H9 (cell line): ENCODE measurements around the gene EPB41L2. TPM values are rescaled to one million over a fixed set of nuclear protein-coding genes. Genes with fewer than 3 reads are reported as not detected.

Experiments
- DNase-seq: peaks from one replicate; pipeline ENCODE4 v3.0.0-alpha.2; 2017
- H2AFZ ChIP-seq: one replicate; pipeline ENCODE4 v1.6.1; 2013; ENCODE audit warnings: mild to moderate bottlenecking, low read length, control low read depth, moderate library complexity
- H2AK5ac ChIP-seq: 2 replicates; pipeline ENCODE4 v1.6.1; 2013; ENCODE audit warnings: low read length, control low read depth, mixed read lengths; ENCODE audit not compliant: insufficient read length
- H2BK120ac ChIP-seq: one replicate; pipeline ENCODE4 v1.6.1; 2013; ENCODE audit warnings: low read depth, mild to moderate bottlenecking, low read length, control low read depth, inconsistent platforms; ENCODE audit not compliant: poor library complexity, severe bottlenecking
- H2BK12ac ChIP-seq: 2 replicates; pipeline ENCODE4 v1.6.1; 2013; ENCODE audit warnings: low read length, control low read depth, mixed read lengths, low read depth; ENCODE audit not compliant: insufficient read length
- H2BK15ac ChIP-seq: 2 replicates; pipeline ENCODE4 v1.6.1; 2013; ENCODE audit warnings: low read depth, low read length, control low read depth
- H2BK20ac ChIP-seq: one replicate; pipeline ENCODE4 v1.6.1; 2013; ENCODE audit warnings: low read depth, mild to moderate bottlenecking, low read length, control low read depth, inconsistent platforms; ENCODE audit not compliant: poor library complexity, severe bottlenecking
- H2BK5ac ChIP-seq: 2 replicates; pipeline ENCODE4 v1.6.1; 2013; ENCODE audit warnings: low read length, control low read depth, mixed read lengths; ENCODE audit not compliant: insufficient read length
- H3K14ac ChIP-seq: 2 replicates; pipeline ENCODE4 v1.6.1; 2013; ENCODE audit warnings: low read length, control low read depth; ENCODE audit not compliant: insufficient read depth
- H3K18ac ChIP-seq: 2 replicates; pipeline ENCODE4 v1.6.1; 2013; ENCODE audit warnings: low read depth, mild to moderate bottlenecking, mixed read lengths, low read length, control low read depth; ENCODE audit not compliant: insufficient read length
- H3K23ac ChIP-seq: 2 replicates; pipeline ENCODE4 v1.6.1; 2013; ENCODE audit warnings: low read length, control low read depth, mixed read lengths, low read depth; ENCODE audit not compliant: insufficient read length
- H3K23me2 ChIP-seq: 2 replicates; pipeline ENCODE4 v1.6.1; 2013; ENCODE audit warnings: low read depth, mild to moderate bottlenecking, mixed read lengths, low read length, control low read depth; ENCODE audit not compliant: insufficient read length, poor library complexity, severe bottlenecking
- H3K27ac ChIP-seq: 2 replicates; pipeline ENCODE4 v1.5.1; 2013; ENCODE audit warnings: low read length, control low read depth, mixed read lengths, low read depth; ENCODE audit not compliant: insufficient read length
- H3K27me3 ChIP-seq: 2 replicates; pipeline ENCODE4 v1.6.1; 2013; ENCODE audit warnings: low read length, control low read depth, inconsistent platforms; ENCODE audit not compliant: insufficient read depth
- H3K4ac ChIP-seq: 2 replicates; pipeline ENCODE4 v1.6.1; 2013; ENCODE audit warnings: low read depth, mild to moderate bottlenecking, control low read depth, inconsistent platforms, low read length, moderate library complexity
- H3K4me1 ChIP-seq: 2 replicates; pipeline ENCODE4 v1.6.1; 2013; ENCODE audit warnings: low read length, control low read depth, inconsistent platforms; ENCODE audit not compliant: insufficient read depth
- H3K4me2 ChIP-seq: 2 replicates; pipeline ENCODE4 v1.6.1; 2013; ENCODE audit warnings: low read length, control low read depth, mixed read lengths; ENCODE audit not compliant: insufficient read length, insufficient read depth
- H3K56ac ChIP-seq: 2 replicates; pipeline ENCODE4 v1.6.1; 2013; ENCODE audit warnings: low read depth, mild to moderate bottlenecking, mixed read lengths, low read length, control low read depth; ENCODE audit not compliant: insufficient read length
- H3K79me1 ChIP-seq: 2 replicates; pipeline ENCODE4 v1.6.1; 2013; ENCODE audit warnings: low read depth, mild to moderate bottlenecking, moderate library complexity, low read length, control low read depth, inconsistent platforms; ENCODE audit not compliant: insufficient read depth, poor library complexity, severe bottlenecking
- H3K79me2 ChIP-seq: 2 replicates; pipeline ENCODE4 v1.6.1; 2013; ENCODE audit warnings: low read length, control low read depth, inconsistent platforms; ENCODE audit not compliant: insufficient read depth
- H3K9ac ChIP-seq: 2 replicates; pipeline ENCODE4 v1.6.1; 2013; ENCODE audit warnings: low read length, control low read depth, mixed read lengths; ENCODE audit not compliant: insufficient read length; ENCODE audit errors: extremely low read depth
- H3K9me3 ChIP-seq: one replicate; pipeline ENCODE4 v1.6.1; 2013; ENCODE audit warnings: low read depth, low read length, inconsistent platforms; ENCODE audit not compliant: control insufficient read depth
- H3T11ph ChIP-seq: one replicate; pipeline ENCODE4 v1.6.1; 2013; ENCODE audit warnings: mild to moderate bottlenecking, low read length, control low read depth, inconsistent platforms
- H4K20me1 ChIP-seq: one replicate; pipeline ENCODE4 v1.6.1; 2013; ENCODE audit not compliant: control insufficient read depth, insufficient read length, insufficient read depth
- H4K5ac ChIP-seq: 2 replicates; pipeline ENCODE4 v1.6.1; 2013; ENCODE audit warnings: low read depth, mild to moderate bottlenecking, mixed read lengths, low read length, control low read depth; ENCODE audit not compliant: insufficient read length
- H4K8ac ChIP-seq: replicated peaks from 2 replicates; pipeline ENCODE4 v1.6.1; 2013; ENCODE audit warnings: low read length, control low read depth, mixed read lengths, low read depth; ENCODE audit not compliant: insufficient read length
- H4K91ac ChIP-seq: 2 replicates; pipeline ENCODE4 v1.6.1; 2013; ENCODE audit warnings: low read depth, mild to moderate bottlenecking, moderate library complexity, mixed read lengths, low read length, control low read depth; ENCODE audit not compliant: insufficient read length
- H3K27ac Mint-ChIP-seq, 3 experiments: 2 replicates in 2 of 3; 3 replicates in 1 of 3; pipeline ENCODE4 v1.8.0; 2020 to 2021; ENCODE audit warnings: mixed read lengths in 3 of 3, mild to moderate bottlenecking in 1 of 3, moderate library complexity in 1 of 3
- H3K27me3 Mint-ChIP-seq: 2 replicates; pipeline ENCODE4 v1.8.0; 2021; ENCODE audit warnings: low read depth, mild to moderate bottlenecking, moderate library complexity, mixed read lengths
- H3K36me3 Mint-ChIP-seq, 3 experiments: 2 replicates in 2 of 3; 3 replicates in 1 of 3; pipeline ENCODE4 v1.8.0; 2020 to 2021; ENCODE audit warnings: low read depth in 3 of 3, mixed read lengths in 3 of 3; ENCODE audit not compliant: insufficient read depth in 1 of 3
- H3K4me1 Mint-ChIP-seq, 2 experiments: 2 replicates each; pipeline ENCODE4 v1.8.0; 2020; ENCODE audit warnings: mixed read lengths in 2 of 2
- H3K4me3 Mint-ChIP-seq, 2 experiments: 2 replicates in 1 of 2; 3 replicates in 1 of 2; pipeline ENCODE4 v1.8.0; 2020 to 2021; ENCODE audit warnings: mild to moderate bottlenecking in 2 of 2, mixed read lengths in 2 of 2, moderate library complexity in 1 of 2
- H3K9me3 Mint-ChIP-seq, 2 experiments: 2 replicates in 1 of 2; 3 replicates in 1 of 2; pipeline ENCODE4 v1.8.0; 2020; ENCODE audit warnings: mild to moderate bottlenecking in 2 of 2, mixed read lengths in 2 of 2, moderate library complexity in 1 of 2
- CTCF ChIP-seq: fragments of 200-600 bp; sonication (generic); conservative IDR thresholded peaks from 3 replicates; pipeline ENCODE4 v1.8.0; 2021; ENCODE audit warnings: antibody characterized with exemption, mild to moderate bottlenecking
- WGBS: extraction: QIAGEN DNeasy Blood & Tissue Kit; methylation state at CpG from one replicate; pipeline ENCODE4 v1.1.7; 2013; ENCODE audit warnings: missing lambda C conversion rate, low lambda C conversion rate, mixed read lengths; ENCODE audit not compliant: insufficient read length; ENCODE audit errors: extremely low coverage; 5-methylcytosine and 5-hydroxymethylcytosine counted together
- total RNA-seq: library from RNA; stranded (reverse); gene quantifications from 2 replicates; pipeline ENCODE4 v1.2.1, GENCODE V29; 2021

The EPB41L2 gene
- total RNA-seq, 1 experiment from 2014 or later, result 90.2 TPM

- H2BK15ac ChIP-seq, result no peak overlapping the region
- no peaks in the 10 kb centered on the region for H3K9me3 ChIP-seq
- H3K79me1 ChIP-seq, result no peaks in the 10 kb centered on the region
- no peak overlapping the region for H4K8ac ChIP-seq
- no peak overlapping the region for H3T11ph ChIP-seq
- peaks cover 4% of the 10 kb centered on the region; the same call in 1 of the 2 replicates for H3K4me1 ChIP-seq
- peaks cover 21 to 26% of the 10 kb centered on the region in 2 experiments for H3K4me1 Mint-ChIP-seq
- no peak overlapping the region for H3K4ac ChIP-seq
- H3K79me2 ChIP-seq, result peaks cover 2% of the 10 kb centered on the region; the same call in 1 of the 2 replicates
- no peak overlapping the region for H3K27ac ChIP-seq
- no peak overlapping the region for H2BK12ac ChIP-seq
- H2BK20ac ChIP-seq, result no peak overlapping the region
- no peak overlapping the region for H2BK5ac ChIP-seq
- H2BK120ac ChIP-seq, result no peak overlapping the region
- H2AK5ac ChIP-seq, result no peak overlapping the region
- no peaks in the 10 kb centered on the region for H4K20me1 ChIP-seq
- no CpG with 5 or more reads among the region's 4 CpGs for WGBS
- peaks cover 0 to 5% (median under 1%) of the 10 kb centered on the region in 3 experiments; a peak in 3 of 7 replicates for H3K36me3 Mint-ChIP-seq
- no peaks in the 10 kb centered on the region for H3K27me3 Mint-ChIP-seq
- no peak for DNase-seq
- no peak overlapping the region for H3K23ac ChIP-seq
- no peak overlapping the region for H4K91ac ChIP-seq
- TF ChIP-seq CTCF, result no peak
- H3K56ac ChIP-seq, result no peak overlapping the region
- no peak overlapping the region for H4K5ac ChIP-seq
- no peak overlapping the region for H3K14ac ChIP-seq
- no peak overlapping the region for H3K18ac ChIP-seq
- H2AFZ ChIP-seq, result no peak overlapping the region
- H3K27ac Mint-ChIP-seq, result peak overlapping the region in 2 of 3 experiments; percentile 10 to 37; a peak in 2 of 7 replicates
- H3K4me3 Mint-ChIP-seq, result no peak overlapping the region
- H3K27me3 ChIP-seq, result no peaks in the 10 kb centered on the region
- H3K9me3 Mint-ChIP-seq, result no peaks in the 10 kb centered on the region
- H3K23me2 ChIP-seq, result no peaks in the 10 kb centered on the region
- no peak overlapping the region for H3K9ac ChIP-seq
- H3K4me2 ChIP-seq, result no peak overlapping the region
Measured at GRCh38 chr6:130937942-130938604, 125.0 kb downstream of the EPB41L2 start.
